Spleen (tissue), 11 donors: ENCODE data around the gene BTG2. TPM values are rescaled to one million over a fixed set of nuclear protein-coding genes. Genes with fewer than 3 reads are reported as not detected.

ENCODE experiments used
- DNase-seq: peaks from one replicate; pipeline ENCODE4 v3.0.0-alpha.2; 2020
- H3K27ac ChIP-seq, 8 donors: fragments of 200-600 bp; sonication (generic) in 7 of 8; 1 replicate in 4 of 8; 2 replicates in 4 of 8; pipeline versions ENCODE4 v1.5.0 to v1.8.0; 2016 to 2021; ENCODE audit warnings: inconsistent platforms in 4 of 8, mild to moderate bottlenecking in 4 of 8, moderate library complexity in 1 of 8
- H3K27me3 ChIP-seq, 7 donors: fragments of 200-600 bp; sonication (generic) in 6 of 7; replicated peaks in 1 of 7; 1 replicate in 4 of 7; 2 replicates in 3 of 7; pipeline versions ENCODE4 v1.5.0 to v1.8.0; 2016 to 2021; ENCODE audit warnings: inconsistent platforms in 3 of 7, mild to moderate bottlenecking in 1 of 7
- H3K36me3 ChIP-seq, 6 donors: fragments of 200-600 bp; sonication (generic) in 5 of 6; 1 replicate in 4 of 6; 2 replicates in 2 of 6; pipeline versions ENCODE4 v1.5.0 to v1.8.0; 2016 to 2021; ENCODE audit warnings: inconsistent platforms in 2 of 6
- H3K4me1 ChIP-seq, 6 donors: fragments of 200-600 bp; sonication (generic) in 5 of 6; 1 replicate in 3 of 6; 2 replicates in 3 of 6; pipeline versions ENCODE4 v1.5.0 to v1.8.0; 2016 to 2021; ENCODE audit warnings: inconsistent platforms in 3 of 6
- H3K4me3 ChIP-seq, 8 donors: fragments of 200-600 bp; sonication (generic) in 7 of 8; 1 replicate in 4 of 8; 2 replicates in 4 of 8; pipeline versions ENCODE4 v1.5.0 to v1.8.0; 2016 to 2021; ENCODE audit warnings: inconsistent platforms in 4 of 8, mild to moderate bottlenecking in 4 of 8, moderate library complexity in 2 of 8
- H3K9me3 ChIP-seq, 8 donors: fragments of 200-600 bp; sonication (generic) in 7 of 8; 1 replicate in 4 of 8; 2 replicates in 4 of 8; pipeline versions ENCODE4 v1.5.0 to v1.8.0; 2016 to 2021; ENCODE audit warnings: inconsistent platforms in 4 of 8
- POLR2A ChIP-seq, 3 donors: fragments of 450-650 bp; IDR thresholded peaks; one replicate each; pipeline ENCODE4 v1.5.1; 2017; ENCODE audit warnings: antibody characterized with exemption in 3 of 3, mild to moderate bottlenecking in 1 of 3
- POLR2AphosphoS5 ChIP-seq, 3 donors: sonication (generic); formaldehyde crosslinking; IDR thresholded peaks; one replicate each; pipeline ENCODE4 v1.5.1; 2017; ENCODE audit warnings: antibody characterized with exemption in 3 of 3
- whole genome bisulfite sequencing, 5 donors: extraction: QIAGEN DNeasy Blood & Tissue Kit in 3 of 5; methylation state at CpG; one replicate each; pipeline versions ENCODE4 v1.1.5 to v1.1.7; 2013 to 2018; 5-methylcytosine and 5-hydroxymethylcytosine counted together
- intact Hi-C: fragments of 100-400 bp; cut with DNase I; formaldehyde crosslinking; loops from one replicate; pipeline ENCODE4 v1.15.0; 2023; ENCODE audit warnings: low total_unique reads
- polyA plus RNA-seq, 3 donors: library from polyadenylated mRNA; stranded (reverse); fragments of 200-250 nt; gene quantifications; one replicate each; pipeline ENCODE4 v1.2.1, GENCODE V29; 2013
- total RNA-seq, 7 donors: library from RNA; depleted of rRNA in 3 of 7; stranded (reverse); fragments of >200 nt in 3 of 7; fragmentation: NEBNext Ultra II Directional in 4 of 7; extraction: Animal tissue kit (Norgen Biotek cat#: 25700) in 4 of 7; gene quantifications; one replicate each; pipeline versions ENCODE4 v1.1.0 to v1.2.1, GENCODE V29; 2016 to 2021
- TF ChIP-seq, protein P1 (sequence below), 11 experiments: fragments of 200-600 bp in 7 of 11; fragments of 450-650 bp in 4 of 11; sonication (generic) in 4 of 11; IDR thresholded peaks in 8 of 11; conservative IDR thresholded peaks in 3 of 11; 1 replicate in 7 of 11; 2 replicates in 4 of 11; pipeline versions ENCODE4 v1.4.0 to v1.8.0; 2016 to 2021; ENCODE audit warnings: antibody characterized with exemption in 11 of 11, inconsistent platforms in 4 of 11, mild to moderate bottlenecking in 1 of 11
- donor health status: healthy with polysubstance abuse.
- donor health status: DM: no; HTN: no; CAD: no; lungs with moderate emphysema.
- donor health status: DM: no; HTN: no; CAD: no.
- donor health status: Bipolar disorder and iron deficiency.
- donor health status: healthy.
- donor health status: DM: no; HTN: no; CAD: no.
- donor health status: DM: yes; HTN: yes; CAD: no.

Gene BTG2
- total and polyA plus RNA-seq, 10 donors, result 55.5 to 186 (median 124) TPM

DNA sequence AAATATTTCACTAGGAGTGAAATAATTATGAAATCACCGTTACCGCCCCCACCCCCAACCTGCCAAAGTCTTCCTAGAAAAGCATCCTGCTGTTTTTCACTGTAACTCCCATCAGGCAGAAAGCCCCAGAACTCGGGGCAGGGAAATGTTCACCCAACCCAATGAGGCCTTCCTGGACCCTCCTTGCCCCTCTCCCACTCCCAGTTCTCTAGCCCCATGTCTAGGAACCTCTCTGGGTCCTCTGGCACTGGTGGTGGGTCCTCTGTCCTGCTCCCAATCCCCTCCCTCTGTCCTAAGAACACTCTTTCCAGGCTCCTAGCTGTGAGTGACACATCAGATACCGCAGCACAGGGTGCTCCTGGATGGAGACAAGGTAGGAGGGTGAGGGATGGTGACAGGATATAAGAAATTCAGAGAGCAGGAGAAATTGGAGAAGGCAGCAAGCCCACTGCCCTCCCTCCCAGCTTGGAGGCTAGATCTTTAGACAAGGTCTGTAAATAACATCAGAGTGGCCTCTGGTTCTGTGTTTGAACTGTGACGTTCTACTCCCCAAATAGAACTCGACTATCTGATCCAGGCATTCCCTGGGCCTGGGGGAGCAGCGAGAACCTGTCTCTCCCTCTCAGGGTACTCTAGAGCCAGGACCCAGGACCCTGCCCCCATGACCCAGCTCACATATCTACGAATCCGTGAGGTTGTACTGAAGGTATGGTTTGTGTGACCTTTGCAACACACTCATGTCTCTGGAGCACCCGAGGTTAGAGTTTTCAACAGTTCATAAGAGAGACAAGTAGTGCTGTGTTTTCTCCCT is 23.3 kb upstream of the BTG2 start:
- no peaks in the 10 kb centered on the region for H3K9me3 ChIP-seq
- H3K27ac ChIP-seq, result peak overlapping the region in 6 of 8 donors; percentile 3 to 98 (median 66)
- no peak overlapping the region for H3K4me3 ChIP-seq
- TF ChIP-seq POLR2A (IDR thresholded peaks at IDR 0.05) (no peak), POLR2AphosphoS5 (IDR thresholded peaks at IDR 0.05) (no peak)
- TF ChIP-seq, protein P1, sequence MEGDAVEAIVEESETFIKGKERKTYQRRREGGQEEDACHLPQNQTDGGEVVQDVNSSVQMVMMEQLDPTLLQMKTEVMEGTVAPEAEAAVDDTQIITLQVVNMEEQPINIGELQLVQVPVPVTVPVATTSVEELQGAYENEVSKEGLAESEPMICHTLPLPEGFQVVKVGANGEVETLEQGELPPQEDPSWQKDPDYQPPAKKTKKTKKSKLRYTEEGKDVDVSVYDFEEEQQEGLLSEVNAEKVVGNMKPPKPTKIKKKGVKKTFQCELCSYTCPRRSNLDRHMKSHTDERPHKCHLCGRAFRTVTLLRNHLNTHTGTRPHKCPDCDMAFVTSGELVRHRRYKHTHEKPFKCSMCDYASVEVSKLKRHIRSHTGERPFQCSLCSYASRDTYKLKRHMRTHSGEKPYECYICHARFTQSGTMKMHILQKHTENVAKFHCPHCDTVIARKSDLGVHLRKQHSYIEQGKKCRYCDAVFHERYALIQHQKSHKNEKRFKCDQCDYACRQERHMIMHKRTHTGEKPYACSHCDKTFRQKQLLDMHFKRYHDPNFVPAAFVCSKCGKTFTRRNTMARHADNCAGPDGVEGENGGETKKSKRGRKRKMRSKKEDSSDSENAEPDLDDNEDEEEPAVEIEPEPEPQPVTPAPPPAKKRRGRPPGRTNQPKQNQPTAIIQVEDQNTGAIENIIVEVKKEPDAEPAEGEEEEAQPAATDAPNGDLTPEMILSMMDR (IDR thresholded peaks at IDR 0.05 in 8 of 11, conservative IDR thresholded peaks at IDR 0.05 in 3 of 11), result no peak
- no peaks in the 10 kb centered on the region for H3K27me3 ChIP-seq
- DNase-seq, result no peak
- H3K36me3 ChIP-seq, result no peaks in the 10 kb centered on the region
- peaks cover 44 to 95% (median 79%) of the 10 kb centered on the region in 6 donors for H3K4me1 ChIP-seq
- WGBS, 5 donors, result 70 to 81% (median 76%) methylated on average over 10 of the region's 10 CpGs
- intact Hi-C loops, result no loop called here

DNA sequence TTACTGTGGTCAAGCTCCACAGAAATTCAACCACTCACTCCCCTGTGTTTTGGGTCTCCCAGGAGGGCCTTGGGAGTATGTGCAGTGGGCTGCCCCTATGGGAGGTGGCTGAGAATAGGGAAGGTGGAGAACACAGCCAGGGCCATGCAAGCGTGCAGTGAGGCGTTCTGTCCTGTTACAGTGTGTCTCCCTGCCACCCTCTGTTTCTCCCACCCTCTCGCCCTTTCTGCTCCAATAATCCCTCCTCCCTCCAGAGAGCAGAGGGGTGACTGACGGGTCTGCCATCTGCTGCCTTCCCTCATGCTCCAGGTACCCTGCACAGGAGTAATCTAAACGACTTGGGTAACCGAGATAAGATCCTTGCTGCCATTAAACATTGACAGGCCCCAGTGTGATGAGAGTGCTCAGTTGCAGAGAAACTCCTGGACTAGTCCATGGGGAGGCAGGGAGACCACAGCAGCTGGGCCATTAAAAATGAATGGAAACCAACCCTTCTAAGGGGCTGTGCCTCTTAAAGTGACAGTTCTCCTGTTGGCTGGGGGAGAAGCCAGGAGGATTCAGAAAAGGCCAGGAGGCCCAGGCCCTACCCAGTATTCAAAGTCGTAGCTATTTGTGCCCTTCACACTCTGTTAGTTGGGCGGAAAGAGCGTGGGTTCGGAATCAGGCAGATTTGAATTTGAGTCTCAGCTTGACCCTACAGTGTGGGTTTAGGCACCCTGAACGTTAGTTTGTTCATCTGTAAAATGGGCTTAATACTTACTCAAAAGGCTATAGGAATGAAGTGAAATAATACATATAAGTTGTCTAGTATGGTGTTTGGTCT is 22.4 kb upstream of the BTG2 start:
- Histone ChIP-seq H3K27me3 (no peaks in the 10 kb centered on the region), H3K4me1 (peaks cover 40 to 95% (median 79%) of the 10 kb centered on the region in 6 donors), H3K9me3 (no peaks in the 10 kb centered on the region), H3K36me3 (no peaks in the 10 kb centered on the region), H3K4me3 (no peak overlapping the region), H3K27ac (peak overlapping the region in 6 of 8 donors; percentile 3 to 98 (median 66))
- TF ChIP-seq POLR2A (IDR thresholded peaks at IDR 0.05) (no peak), POLR2AphosphoS5 (IDR thresholded peaks at IDR 0.05) (peak in 1 of 3 donors; percentile 37)
- 63 to 79% (median 72%) methylated on average over 11 of the region's 11 CpGs for WGBS, 5 donors
- peak; percentile 78 for DNase-seq
- intact Hi-C loops, result no loop called here

DNA sequence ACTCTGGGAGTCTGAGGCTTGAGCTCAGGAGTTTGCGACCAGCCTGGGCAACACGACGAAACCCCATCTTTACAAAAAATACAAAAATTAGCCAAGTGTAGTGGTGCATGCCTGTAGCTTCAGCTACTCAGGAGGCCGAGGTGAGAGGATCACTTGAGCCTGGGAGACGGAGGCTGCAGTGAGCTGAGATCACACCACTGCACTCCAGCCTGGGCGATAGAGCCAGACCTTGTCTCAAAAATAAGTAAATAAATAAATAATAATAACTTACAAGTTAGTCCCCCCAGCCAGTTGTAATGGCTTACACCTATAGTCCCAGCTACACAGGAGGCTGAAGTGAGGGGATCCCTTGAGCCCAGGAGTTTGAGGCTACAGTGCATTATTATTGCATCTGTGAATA is 21.7 kb upstream of the BTG2 start:
- WGBS, 5 donors, result 83 to 94% (median 86%) methylated on average over 6 of the region's 6 CpGs
- Histone ChIP-seq H3K27me3 (no peaks in the 10 kb centered on the region), H3K27ac (peak overlapping the region in 4 of 8 donors; percentile 63 to 98 (median 83)), H3K9me3 (no peaks in the 10 kb centered on the region), H3K36me3 (no peaks in the 10 kb centered on the region), H3K4me1 (peaks cover 41 to 95% (median 79%) of the 10 kb centered on the region in 6 donors), H3K4me3 (no peak overlapping the region)
- TF ChIP-seq, protein P1 (IDR thresholded peaks at IDR 0.05 in 8 of 11, conservative IDR thresholded peaks at IDR 0.05 in 3 of 11), result no peak
- no peak for TF ChIP-seq POLR2A (IDR thresholded peaks at IDR 0.05)
- TF ChIP-seq POLR2AphosphoS5 (IDR thresholded peaks at IDR 0.05), result no peak
- no peak for DNase-seq
- intact Hi-C loops, result no loop called here

DNA sequence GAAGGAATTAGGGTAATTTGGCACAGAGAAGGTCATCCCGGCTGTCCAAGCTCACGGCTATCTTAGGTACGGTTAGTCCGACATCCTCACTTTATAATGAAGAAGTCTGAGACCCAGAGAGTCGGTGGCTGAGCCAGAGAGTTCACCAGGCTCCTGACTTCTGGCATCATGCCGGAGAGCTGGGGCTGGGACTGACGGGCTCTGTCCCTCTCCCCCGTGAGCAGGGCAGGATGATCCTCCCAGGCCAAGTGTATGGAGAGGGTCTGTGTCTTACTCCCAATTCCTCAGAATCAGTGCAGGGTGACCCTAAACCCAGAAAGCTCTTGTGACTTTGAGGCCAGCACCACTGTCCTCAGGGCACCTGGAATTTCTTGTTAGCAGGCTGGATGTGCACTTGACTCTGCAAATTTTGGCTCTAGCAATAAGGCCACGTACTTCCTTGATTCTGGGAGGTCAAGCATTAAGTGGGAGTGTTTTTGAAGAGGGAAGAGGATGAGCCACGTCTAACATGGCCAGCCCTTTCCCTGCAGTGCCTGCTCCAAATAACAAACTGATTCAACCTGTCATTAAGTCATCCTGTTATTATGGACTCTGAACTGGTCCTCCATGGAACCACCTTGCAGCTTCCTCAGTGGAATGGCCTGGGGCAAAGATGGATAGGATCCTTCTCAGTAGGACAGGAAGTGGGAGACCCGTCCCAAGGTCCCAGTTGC is 20.8 kb upstream of the BTG2 start:
- WGBS, 5 donors, result 62 to 77% (median 68%) methylated on average over 11 of the region's 11 CpGs
- intact Hi-C loops, result no loop called here
- peaks cover 50 to 95% (median 81%) of the 10 kb centered on the region in 6 donors for H3K4me1 ChIP-seq
- peak in 1 of 3 donors; percentile 25 for TF ChIP-seq POLR2AphosphoS5 (IDR thresholded peaks at IDR 0.05)
- TF ChIP-seq, protein P1 (IDR thresholded peaks at IDR 0.05 in 8 of 11, conservative IDR thresholded peaks at IDR 0.05 in 3 of 11), result no peak
- peak overlapping the region in 6 of 8 donors; percentile 11 to 98 (median 83) for H3K27ac ChIP-seq
- no peaks in the 10 kb centered on the region for H3K27me3 ChIP-seq
- no peak for DNase-seq
- H3K9me3 ChIP-seq, result no peaks in the 10 kb centered on the region
- H3K4me3 ChIP-seq, result no peak overlapping the region
- H3K36me3 ChIP-seq, result no peaks in the 10 kb centered on the region
